ENCODE results near the gene RPS10.

The RPS10 gene

DNA sequence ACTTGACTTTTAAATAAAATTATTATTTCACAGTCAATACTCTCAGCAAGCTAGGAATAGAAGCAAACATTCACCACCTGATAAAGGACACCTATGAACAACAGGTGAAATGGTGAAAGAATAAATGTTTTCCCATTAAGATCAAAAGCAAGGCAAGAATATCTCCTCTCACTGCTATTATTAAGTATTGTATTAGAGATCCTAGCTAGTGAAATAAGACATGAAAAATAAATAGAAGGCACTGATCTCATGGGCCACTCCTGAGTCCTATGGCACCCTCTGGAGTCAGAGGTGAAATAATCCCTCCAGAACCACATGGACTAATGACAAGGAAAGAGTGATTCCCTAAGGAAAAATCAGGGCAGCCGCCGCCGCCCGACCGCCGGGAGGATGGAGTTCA, 29.4 kb downstream of the RPS10 start:
- TF ChIP-seq, protein P1, sequence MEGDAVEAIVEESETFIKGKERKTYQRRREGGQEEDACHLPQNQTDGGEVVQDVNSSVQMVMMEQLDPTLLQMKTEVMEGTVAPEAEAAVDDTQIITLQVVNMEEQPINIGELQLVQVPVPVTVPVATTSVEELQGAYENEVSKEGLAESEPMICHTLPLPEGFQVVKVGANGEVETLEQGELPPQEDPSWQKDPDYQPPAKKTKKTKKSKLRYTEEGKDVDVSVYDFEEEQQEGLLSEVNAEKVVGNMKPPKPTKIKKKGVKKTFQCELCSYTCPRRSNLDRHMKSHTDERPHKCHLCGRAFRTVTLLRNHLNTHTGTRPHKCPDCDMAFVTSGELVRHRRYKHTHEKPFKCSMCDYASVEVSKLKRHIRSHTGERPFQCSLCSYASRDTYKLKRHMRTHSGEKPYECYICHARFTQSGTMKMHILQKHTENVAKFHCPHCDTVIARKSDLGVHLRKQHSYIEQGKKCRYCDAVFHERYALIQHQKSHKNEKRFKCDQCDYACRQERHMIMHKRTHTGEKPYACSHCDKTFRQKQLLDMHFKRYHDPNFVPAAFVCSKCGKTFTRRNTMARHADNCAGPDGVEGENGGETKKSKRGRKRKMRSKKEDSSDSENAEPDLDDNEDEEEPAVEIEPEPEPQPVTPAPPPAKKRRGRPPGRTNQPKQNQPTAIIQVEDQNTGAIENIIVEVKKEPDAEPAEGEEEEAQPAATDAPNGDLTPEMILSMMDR (IDR thresholded peaks at IDR 0.05; ENCODE audit: control insufficient read depth, insufficient read depth, low read depth, low read length, missing control alignments) = no peak
- no peak overlapping the region for H3K4me3 ChIP-seq (ENCODE audit: control insufficient read depth, low read depth, low read length)
- DNase-seq (ENCODE audit: low read depth) = no peak

DNA sequence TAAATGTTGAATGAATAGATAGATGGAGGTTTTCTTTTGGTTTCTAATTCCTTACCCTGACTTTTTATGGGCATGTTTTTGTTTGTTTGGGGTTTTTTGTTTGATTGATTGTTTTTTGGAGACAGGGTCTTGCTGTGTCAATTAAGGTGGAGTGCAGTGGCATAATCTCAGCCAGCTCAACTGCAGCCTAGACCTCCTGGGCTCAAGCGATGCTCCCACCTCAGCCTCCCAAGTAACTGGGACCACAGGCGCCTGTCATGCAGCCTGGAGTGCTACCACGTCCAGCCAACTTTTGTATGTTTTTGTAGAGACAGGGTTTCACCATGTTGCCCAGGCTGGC, 31.9 kb downstream of the RPS10 start:
- H3K4me3 ChIP-seq (ENCODE audit: control insufficient read depth, low read depth, low read length) = no peak overlapping the region
- no peak for DNase-seq (ENCODE audit: low read depth)
- TF ChIP-seq, protein P1 (IDR thresholded peaks at IDR 0.05; ENCODE audit: control insufficient read depth, insufficient read depth, low read depth, low read length, missing control alignments) = no peak

DNA sequence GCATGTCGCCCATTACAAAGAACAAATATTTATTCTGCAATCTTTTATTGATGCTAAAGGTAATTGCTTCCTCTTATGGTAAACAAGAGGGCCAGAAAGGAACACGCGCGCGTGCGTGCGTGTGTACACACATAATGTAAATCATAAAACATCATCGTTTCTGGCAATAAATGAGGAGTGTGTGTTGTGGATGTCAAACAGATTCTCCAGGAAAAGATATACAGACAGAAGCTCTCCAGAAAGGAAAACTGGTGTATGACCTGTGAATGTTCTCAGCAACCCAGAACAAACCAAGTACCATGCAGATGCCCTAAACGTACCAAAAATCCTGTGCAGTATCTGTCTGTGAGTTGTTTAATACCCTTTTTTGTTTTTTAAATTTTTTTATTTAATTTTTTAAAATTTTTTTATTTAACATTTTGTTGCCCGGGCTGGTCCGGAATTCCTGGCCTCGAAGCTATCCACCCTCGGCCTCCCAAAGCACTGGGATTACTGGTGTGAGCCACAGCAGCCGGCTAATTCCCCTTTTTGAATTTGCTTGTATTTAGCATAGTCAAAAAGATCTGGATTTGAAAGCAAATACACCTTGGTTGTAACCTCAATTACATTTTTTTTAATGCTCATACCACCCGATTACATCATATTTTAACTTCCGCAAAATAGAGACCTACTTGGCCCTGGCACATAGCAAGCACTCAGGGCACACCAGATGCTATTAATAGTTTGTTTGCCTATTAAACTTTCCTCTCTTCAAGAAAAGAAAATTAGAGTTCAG, 32.5 kb downstream of the RPS10 start:
- TF ChIP-seq, protein P1 (IDR thresholded peaks at IDR 0.05; ENCODE audit: control insufficient read depth, insufficient read depth, low read depth, low read length, missing control alignments) = no peak
- H3K4me3 ChIP-seq (ENCODE audit: control insufficient read depth, low read depth, low read length) = peak overlapping the region; percentile 72

DNA sequence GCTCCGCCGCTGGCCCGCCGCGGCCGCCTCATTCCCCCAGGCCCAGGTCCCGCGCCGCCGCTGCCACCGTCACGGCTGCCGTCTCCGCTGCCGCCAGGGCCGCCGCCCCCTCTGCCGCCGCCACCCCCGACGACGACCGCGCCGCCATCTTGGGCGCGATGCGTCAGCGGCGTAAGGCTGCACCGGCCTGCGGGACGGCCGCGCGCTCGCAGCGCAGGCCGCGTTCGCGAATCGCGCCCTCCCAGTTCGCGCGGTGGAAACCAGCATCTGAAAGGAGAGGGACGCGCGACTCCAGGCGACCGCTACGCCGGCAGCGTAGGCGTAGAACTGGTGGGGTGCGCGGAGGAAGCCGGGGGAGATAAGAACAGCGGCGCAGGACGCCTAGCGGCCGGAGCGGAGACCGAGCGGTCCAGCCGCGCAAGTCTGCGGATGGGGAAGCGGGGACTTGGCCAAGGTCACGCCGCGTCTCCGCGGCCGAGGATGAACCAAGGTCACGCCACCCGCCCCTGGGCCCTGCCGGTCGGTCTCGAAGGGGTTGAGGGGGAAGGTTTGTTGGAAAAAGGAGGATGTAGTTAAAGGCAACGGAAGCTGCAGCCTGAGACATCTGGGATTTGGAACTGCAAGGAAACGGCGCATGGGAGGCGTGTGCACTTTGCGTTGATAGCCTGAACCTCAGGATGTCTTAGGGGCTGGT, 33.2 kb downstream of the RPS10 start, which contains the start of gene NUDT3:
Gene NUDT3, minus strand, starts transcription at position 173 of the 694 bp plus-strand sequence. CDS start 307 bp downstream, outside the sequence.
- peak within 1 kb of the TSS; percentile 78 for H3K4me3 ChIP-seq (ENCODE audit: control insufficient read depth, low read depth, low read length)
- peak; percentile 66 for DNase-seq (ENCODE audit: low read depth)
- TF ChIP-seq, protein P1 (IDR thresholded peaks at IDR 0.05; ENCODE audit: control insufficient read depth, insufficient read depth, low read depth, low read length, missing control alignments) = peak; percentile 88

More for the DNA sequence above, 32.5 kb downstream of the RPS10 start:
- no peak for DNase-seq (ENCODE audit: low read depth)

DNA sequence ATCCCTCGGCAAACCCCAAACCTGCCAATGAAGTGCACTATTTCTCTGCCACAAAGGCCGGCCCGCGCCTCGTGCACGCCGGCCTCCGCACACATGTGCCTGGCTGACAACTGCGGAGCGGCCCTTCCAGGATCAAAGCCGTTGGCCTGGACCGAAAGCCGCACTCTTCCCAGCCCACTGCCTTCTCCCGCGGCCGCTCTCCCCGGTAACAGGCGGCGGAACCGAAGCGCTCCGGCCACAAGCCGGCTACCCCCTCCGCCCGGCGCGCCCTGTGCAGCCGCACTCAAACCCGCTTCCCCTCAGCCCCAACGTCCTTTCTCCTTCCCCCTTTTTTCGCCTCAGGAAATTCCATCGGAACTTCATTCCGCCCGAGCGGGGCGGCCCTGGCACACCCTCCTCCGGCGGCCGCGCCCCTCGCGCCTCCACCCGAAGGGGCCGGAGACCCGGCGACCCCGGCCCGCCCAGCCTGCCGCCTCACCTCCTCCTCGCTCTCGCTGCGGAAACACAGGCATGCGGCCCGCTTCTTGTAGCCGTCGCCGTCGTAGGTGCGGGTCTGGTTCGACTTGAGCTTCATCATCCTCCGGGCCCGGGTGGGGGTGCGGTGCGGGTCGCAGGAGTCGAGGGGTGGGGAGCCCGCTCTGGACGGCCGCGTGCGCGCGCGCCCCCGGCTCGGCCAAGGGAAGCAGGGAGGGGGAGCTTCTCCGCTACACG, 33.9 kb downstream of the RPS10 start:
- TF ChIP-seq, protein P1 (IDR thresholded peaks at IDR 0.05; ENCODE audit: control insufficient read depth, insufficient read depth, low read depth, low read length, missing control alignments) = no peak
- no peak for DNase-seq (ENCODE audit: low read depth)
- peak overlapping the region; percentile 78 for H3K4me3 ChIP-seq (ENCODE audit: control insufficient read depth, low read depth, low read length)

DNA sequence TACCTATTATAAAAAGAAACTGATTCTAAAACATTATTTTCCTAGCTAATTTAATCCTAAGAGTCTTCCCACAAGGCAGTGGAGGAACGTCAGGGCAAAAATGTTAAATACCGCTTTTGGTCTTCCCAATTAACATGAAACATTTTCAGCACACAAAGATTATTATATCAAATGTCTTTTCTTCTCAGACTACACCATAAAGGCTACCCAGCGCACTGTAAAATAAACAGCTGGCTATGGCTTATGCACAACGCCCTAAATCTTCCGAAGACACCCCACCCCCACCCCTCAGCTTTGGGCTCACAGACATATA, 34.4 kb downstream of the RPS10 start:
- no peak for DNase-seq (ENCODE audit: low read depth)
- TF ChIP-seq, protein P1 (IDR thresholded peaks at IDR 0.05; ENCODE audit: control insufficient read depth, insufficient read depth, low read depth, low read length, missing control alignments) = no peak

More for the DNA sequence above, 34.4 kb downstream of the RPS10 start:
- peak overlapping the region; percentile 78 for H3K4me3 ChIP-seq (ENCODE audit: control insufficient read depth, low read depth, low read length)
